Tibial nerve (tissue), 3 donors: ENCODE measurements around the gene ITGB1.
"Not testable (repeated sequence)": the region's sequence is repeated elsewhere in the genome, so short reads cannot be mapped to it uniquely, and the experiment has no call there.

Experiments used
- CTCF ChIP-seq, 5 experiments: fragments of 200-600 bp in 3 of 5; fragments of 450-650 bp in 2 of 5; sonication (generic) in 3 of 5; IDR thresholded peaks; one replicate each; pipeline ENCODE4 v1.5.1; 2016 to 2019; ENCODE audit warnings: antibody characterized with exemption in 5 of 5, mild to moderate bottlenecking in 3 of 5, moderate library complexity in 2 of 5
- POLR2A ChIP-seq, 2 donors: fragments of 450-650 bp; IDR thresholded peaks; one replicate each; pipeline ENCODE4 v1.6.1; 2017; ENCODE audit warnings: antibody characterized with exemption in 2 of 2, mild to moderate bottlenecking in 2 of 2, moderate library complexity in 2 of 2

- TF ChIP-seq CTCF, POLR2A (IDR thresholded peaks at IDR 0.05): not testable (repeated sequence)
These were observed 20.1 kb upstream of the ITGB1 start for GRCh38 chr10:32977846-32978809.
